Mesenchymal stem cell (in vitro differentiated cells and primary cell): ENCODE measurements around the gene PSME4.

ENCODE experiments used
- DNase-seq: peaks from one replicate; pipeline ENCODE4 v3.0.0-alpha.2; 2013
- H2AFZ ChIP-seq: one replicate; pipeline ENCODE4 v1.6.1; 2013; ENCODE audit warnings: low read depth, mild to moderate bottlenecking, control low read depth, inconsistent platforms, low read length, moderate library complexity
- H2AK5ac ChIP-seq: 2 replicates; pipeline ENCODE4 v1.6.1; 2013; ENCODE audit warnings: low read length, moderate library complexity, mild to moderate bottlenecking, inconsistent platforms; ENCODE audit not compliant: severe bottlenecking
- H2BK120ac ChIP-seq: one replicate; pipeline ENCODE4 v1.6.1; 2013; ENCODE audit warnings: low read depth, mild to moderate bottlenecking, inconsistent platforms, low read length, moderate library complexity
- H2BK12ac ChIP-seq, 2 experiments: one replicate each; pipeline ENCODE4 v1.6.1; 2013; ENCODE audit warnings: inconsistent platforms in 2 of 2, low read length in 2 of 2, mild to moderate bottlenecking in 2 of 2, moderate library complexity in 2 of 2, control low read depth in 1 of 2
- H2BK15ac ChIP-seq: one replicate; pipeline ENCODE4 v1.6.1; 2013; ENCODE audit warnings: mild to moderate bottlenecking, low read depth, inconsistent platforms; ENCODE audit not compliant: poor library complexity, severe bottlenecking
- H2BK5ac ChIP-seq: 2 replicates; pipeline ENCODE4 v1.6.1; 2013; ENCODE audit warnings: low read depth, mild to moderate bottlenecking, low read length, control low read depth, inconsistent platforms; ENCODE audit not compliant: poor library complexity, severe bottlenecking
- H3K14ac ChIP-seq, 2 experiments: one replicate each; pipeline ENCODE4 v1.6.1; 2013; ENCODE audit warnings: inconsistent platforms in 2 of 2, low read length in 2 of 2, control low read depth in 1 of 2, mild to moderate bottlenecking in 1 of 2, moderate library complexity in 1 of 2
- H3K18ac ChIP-seq, 2 experiments: one replicate each; pipeline ENCODE4 v1.6.1; 2013; ENCODE audit warnings: inconsistent platforms in 2 of 2, low read length in 2 of 2, control low read depth in 1 of 2, low read depth in 1 of 2, mild to moderate bottlenecking in 1 of 2
- H3K23ac ChIP-seq, 2 experiments: one replicate each; pipeline ENCODE4 v1.6.1; 2013; ENCODE audit warnings: inconsistent platforms in 2 of 2, low read length in 2 of 2, mild to moderate bottlenecking in 2 of 2, moderate library complexity in 2 of 2, control low read depth in 1 of 2
- H3K27ac ChIP-seq: 2 replicates; pipeline ENCODE4 v1.5.1; 2013; ENCODE audit warnings: mild to moderate bottlenecking, moderate library complexity, low read length, control low read depth, inconsistent platforms; ENCODE audit not compliant: poor library complexity, severe bottlenecking
- H3K27me3 ChIP-seq, 2 experiments: 2 replicates each; pipeline versions ENCODE4 v1.6.1 to v1.7.0; 2013; ENCODE audit warnings: low read length in 2 of 2, mild to moderate bottlenecking in 2 of 2, moderate library complexity in 2 of 2, control low read depth in 1 of 2, inconsistent platforms in 1 of 2; ENCODE audit not compliant: control insufficient read depth in 1 of 2, insufficient read depth in 1 of 2
- H3K36me3 ChIP-seq, 2 experiments: 2 replicates each; pipeline versions ENCODE4 v1.6.1 to v1.7.0; 2013; ENCODE audit warnings: low read length in 2 of 2, control low read depth in 1 of 2, inconsistent platforms in 1 of 2, low read depth in 1 of 2, mild to moderate bottlenecking in 1 of 2; ENCODE audit not compliant: insufficient read depth in 2 of 2, control insufficient read depth in 1 of 2
- H3K4ac ChIP-seq, 2 experiments: one replicate each; pipeline ENCODE4 v1.6.1; 2013; ENCODE audit warnings: inconsistent platforms in 2 of 2, low read length in 2 of 2, mild to moderate bottlenecking in 2 of 2, moderate library complexity in 2 of 2, control low read depth in 1 of 2, low read depth in 1 of 2
- H3K4me1 ChIP-seq: 2 replicates; pipeline ENCODE4 v1.6.1; 2013; ENCODE audit warnings: low read depth, low read length, control low read depth; ENCODE audit not compliant: control insufficient read depth, insufficient read depth
- H3K4me2 ChIP-seq: 2 replicates; pipeline ENCODE4 v1.6.1; 2013; ENCODE audit warnings: low read length, mild to moderate bottlenecking, inconsistent platforms; ENCODE audit not compliant: poor library complexity, severe bottlenecking
- H3K4me3 ChIP-seq, 2 experiments: 2 replicates each; pipeline versions ENCODE4 v1.5.1 to v1.7.0; 2013; ENCODE audit warnings: low read length in 2 of 2, mild to moderate bottlenecking in 2 of 2, control low read depth in 1 of 2, low read depth in 1 of 2; ENCODE audit not compliant: insufficient read depth in 1 of 2
- H3K79me1 ChIP-seq: replicated peaks from 2 replicates; pipeline ENCODE4 v1.6.1; 2013; ENCODE audit warnings: mild to moderate bottlenecking, control low read depth, low read length, inconsistent platforms; ENCODE audit not compliant: poor library complexity, severe bottlenecking
- H3K9ac ChIP-seq: 2 replicates; pipeline ENCODE4 v1.7.0; 2013; ENCODE audit warnings: mild to moderate bottlenecking, low read length, moderate library complexity
- H3K9me3 ChIP-seq: 2 replicates; pipeline ENCODE4 v1.7.0; 2013; ENCODE audit warnings: mild to moderate bottlenecking, low read length; ENCODE audit not compliant: control insufficient read depth
- H4K8ac ChIP-seq: one replicate; pipeline ENCODE4 v1.6.1; 2013; ENCODE audit warnings: inconsistent platforms, mild to moderate bottlenecking, low read length, moderate library complexity
- H4K91ac ChIP-seq: one replicate; pipeline ENCODE4 v1.6.1; 2013; ENCODE audit warnings: mild to moderate bottlenecking, low read length, inconsistent platforms
- WGBS: methylation state at CpG from one replicate; pipeline ENCODE4 v1.1.7; 2013; ENCODE audit warnings: mixed read lengths; 5-methylcytosine and 5-hydroxymethylcytosine counted together

The PSME4 gene

DNA sequence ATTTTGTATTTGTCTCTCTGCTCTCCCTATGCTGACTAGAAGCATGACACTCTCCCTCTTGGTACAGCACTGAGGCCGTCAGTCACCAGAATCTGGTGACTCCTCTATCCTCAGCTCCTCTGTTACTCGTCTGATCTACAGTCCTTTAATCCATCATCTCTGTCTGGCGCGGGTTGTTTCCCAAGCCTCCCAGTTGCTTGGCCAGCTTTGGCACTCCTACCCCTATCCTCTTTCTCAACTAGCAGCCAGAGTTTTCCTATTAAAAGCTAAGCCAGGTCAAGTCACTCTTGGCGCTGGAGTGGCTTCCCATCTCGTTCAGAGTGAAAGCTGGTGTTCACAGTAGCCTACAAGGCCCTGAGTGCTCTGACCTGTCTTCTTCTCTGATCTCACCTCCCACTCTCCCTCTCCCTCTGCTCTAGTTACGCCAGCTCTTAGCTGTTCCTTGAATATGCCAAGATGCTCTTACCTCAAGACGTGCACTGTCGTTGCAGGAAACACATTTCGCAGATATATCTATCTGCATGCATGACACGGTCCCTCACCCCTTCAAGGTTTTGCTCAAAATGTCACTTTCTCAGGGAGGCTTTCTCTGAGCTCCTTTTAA, 41.8 kb upstream of the PSME4 start:
- Histone ChIP-seq H2BK15ac (no peak overlapping the region), H3K9ac (no peak overlapping the region), H2AK5ac (no peak overlapping the region), H3K14ac (no peak overlapping the region), H3K18ac (no peak overlapping the region), H3K36me3 (no peaks in the 10 kb centered on the region), H2AFZ (no peak overlapping the region), H3K79me1 (no peaks in the 10 kb centered on the region), H3K4ac (no peak overlapping the region), H2BK12ac (no peak overlapping the region), H2BK120ac (no peak overlapping the region), H3K4me1 (peaks cover 4% of the 10 kb centered on the region), H3K4me3 (no peak overlapping the region), H3K27me3 (no peaks in the 10 kb centered on the region), H3K23ac (no peak overlapping the region), H3K4me2 (no peak overlapping the region), H3K9me3 (no peaks in the 10 kb centered on the region), H3K27ac (no peak overlapping the region), H4K8ac (no peak overlapping the region), H2BK5ac (no peak overlapping the region), H4K91ac (no peak overlapping the region)
- no peak for DNase-seq
- WGBS, result 94% methylated on average over 11 of the region's 11 CpGs

DNA sequence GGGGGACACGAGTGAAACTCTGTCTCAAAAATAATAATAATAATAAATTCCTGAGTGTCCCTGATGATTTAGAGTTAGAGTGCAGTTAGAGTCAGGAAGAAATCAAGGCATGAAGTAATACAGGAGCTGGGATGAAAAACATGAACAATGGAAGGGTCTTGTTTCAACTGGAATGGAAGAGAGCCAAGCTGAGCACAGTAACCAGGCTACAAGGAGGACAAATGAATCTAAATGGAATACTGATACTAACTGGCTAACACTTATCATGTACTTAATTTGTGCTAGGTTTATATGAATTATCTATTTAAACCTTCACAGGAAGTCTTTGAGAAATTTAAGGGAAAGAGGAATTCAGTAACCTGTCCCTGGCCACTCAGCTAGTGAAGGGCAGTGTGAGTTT, 38.8 kb upstream of the PSME4 start:
- no peak overlapping the region for H2BK5ac ChIP-seq
- H3K79me1 ChIP-seq, result no peaks in the 10 kb centered on the region
- no peak for DNase-seq
- H4K91ac ChIP-seq, result no peak overlapping the region
- H3K4ac ChIP-seq, result no peak overlapping the region
- no CpG with 5 or more reads among the region's 1 CpG for WGBS
- H3K36me3 ChIP-seq, result no peaks in the 10 kb centered on the region
- no peaks in the 10 kb centered on the region for H3K4me1 ChIP-seq
- no peak overlapping the region for H2BK15ac ChIP-seq
- H3K14ac ChIP-seq, result no peak overlapping the region
- no peak overlapping the region for H2BK12ac ChIP-seq
- H3K9me3 ChIP-seq, result no peaks in the 10 kb centered on the region
- no peaks in the 10 kb centered on the region for H3K27me3 ChIP-seq
- no peak overlapping the region for H3K23ac ChIP-seq
- H3K9ac ChIP-seq, result no peak overlapping the region
- H3K4me2 ChIP-seq, result no peak overlapping the region
- no peak overlapping the region for H2AFZ ChIP-seq
- H3K27ac ChIP-seq, result no peak overlapping the region
- H3K18ac ChIP-seq, result no peak overlapping the region
- no peak overlapping the region for H3K4me3 ChIP-seq
- H4K8ac ChIP-seq, result no peak overlapping the region
- H2BK120ac ChIP-seq, result no peak overlapping the region
- H2AK5ac ChIP-seq, result no peak overlapping the region

- no peaks in the 10 kb centered on the region for H3K79me1 ChIP-seq
- H3K36me3 ChIP-seq, result no peaks in the 10 kb centered on the region
- H3K18ac ChIP-seq, result no peak overlapping the region
- no peak overlapping the region for H3K4ac ChIP-seq
- H3K9me3 ChIP-seq, result no peaks in the 10 kb centered on the region
- H3K23ac ChIP-seq, result no peak overlapping the region
- no peak overlapping the region for H4K91ac ChIP-seq
- no peak overlapping the region for H3K14ac ChIP-seq
- H3K4me1 ChIP-seq, result no peaks in the 10 kb centered on the region
- no peaks in the 10 kb centered on the region for H3K27me3 ChIP-seq
- no peak overlapping the region for H3K27ac ChIP-seq
- H2BK5ac ChIP-seq, result no peak overlapping the region
- no peak overlapping the region for H2BK120ac ChIP-seq
- no peak overlapping the region for H3K4me2 ChIP-seq
- no peak overlapping the region for H3K9ac ChIP-seq
- no peak overlapping the region for H2AK5ac ChIP-seq
- H2BK12ac ChIP-seq, result no peak overlapping the region
- no peak for DNase-seq
- H2AFZ ChIP-seq, result no peak overlapping the region
- no peak overlapping the region for H4K8ac ChIP-seq
- H2BK15ac ChIP-seq, result no peak overlapping the region
- 100% methylated on average over 2 of the region's 2 CpGs for WGBS
- no peak overlapping the region for H3K4me3 ChIP-seq
These were observed 37.6 kb upstream of the PSME4 start for GRCh38 chr2:54008439-54008838.

DNA sequence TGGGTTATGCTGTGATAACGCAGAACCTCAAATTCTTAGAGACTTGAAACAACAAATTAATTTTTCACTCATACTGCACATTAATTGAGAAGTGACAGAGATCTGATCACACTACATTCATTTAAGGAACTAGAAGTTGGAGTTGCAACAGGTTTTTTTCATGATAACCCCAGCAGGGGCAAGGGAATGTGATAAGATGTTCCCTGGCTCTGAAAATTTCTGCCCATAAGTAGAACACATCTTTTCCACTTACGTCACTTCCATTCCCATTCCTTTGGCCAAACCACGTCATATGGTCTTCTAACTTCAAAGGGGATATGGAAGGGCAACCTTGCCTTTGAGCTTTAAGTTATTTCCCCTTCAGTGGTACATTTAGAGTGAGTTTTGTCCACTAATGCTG, 29.7 kb upstream of the PSME4 start:
- Histone ChIP-seq H2AFZ (no peak overlapping the region), H2AK5ac (no peak overlapping the region), H3K4me2 (no peak overlapping the region), H3K18ac (no peak overlapping the region), H3K4ac (no peak overlapping the region), H3K14ac (no peak overlapping the region), H3K4me3 (no peak overlapping the region), H3K9me3 (no peaks in the 10 kb centered on the region), H2BK12ac (no peak overlapping the region), H3K27me3 (no peaks in the 10 kb centered on the region), H2BK15ac (no peak overlapping the region), H4K8ac (no peak overlapping the region), H3K79me1 (no peaks in the 10 kb centered on the region), H3K36me3 (no peaks in the 10 kb centered on the region), H4K91ac (no peak overlapping the region), H2BK120ac (no peak overlapping the region), H3K23ac (no peak overlapping the region), H3K4me1 (no peaks in the 10 kb centered on the region), H3K27ac (no peak overlapping the region), H2BK5ac (no peak overlapping the region), H3K9ac (no peak overlapping the region)
- 89% methylated on average over 2 of the region's 3 CpGs for WGBS
- DNase-seq, result no peak
